IPS-18a (cell line): Measurements from ENCODE around the gene BUB1.
"Not testable (repeated sequence)": the region's sequence is repeated elsewhere in the genome, so short reads cannot be mapped to it uniquely, and the experiment has no call there.

ENCODE experiments used
- H3K27ac ChIP-seq: one replicate; pipeline ENCODE4 v1.5.1; 2013; ENCODE audit warnings: low read length
- H3K27me3 ChIP-seq: one replicate; pipeline ENCODE4 v1.6.1; 2013; ENCODE audit warnings: mild to moderate bottlenecking, low read length; ENCODE audit not compliant: control insufficient read depth, insufficient read depth
- H3K36me3 ChIP-seq: one replicate; pipeline ENCODE4 v1.6.1; 2013; ENCODE audit warnings: low read depth, low read length; ENCODE audit not compliant: control insufficient read depth
- H3K4me1 ChIP-seq: one replicate; pipeline ENCODE4 v1.6.1; 2013; ENCODE audit warnings: low read depth, low read length; ENCODE audit not compliant: control insufficient read depth
- H3K4me3 ChIP-seq: one replicate; pipeline ENCODE4 v1.5.1; 2013; ENCODE audit warnings: low read length
- H3K9ac ChIP-seq: one replicate; pipeline ENCODE4 v1.6.1; 2013; ENCODE audit warnings: mild to moderate bottlenecking, low read length, moderate library complexity
- H3K9me3 ChIP-seq: one replicate; pipeline ENCODE4 v1.6.1; 2013; ENCODE audit warnings: low read depth, low read length; ENCODE audit not compliant: control insufficient read depth

BUB1 gene

GRCh38 chr2:110645616-110646015 lies 32.2 kb downstream of the BUB1 start:
- no peaks in the 10 kb centered on the region for H3K27me3 ChIP-seq
- no peaks in the 10 kb centered on the region for H3K9me3 ChIP-seq
- no peaks in the 10 kb centered on the region for H3K4me1 ChIP-seq
- H3K36me3 ChIP-seq, result peaks cover 78% of the 10 kb centered on the region
- no peak overlapping the region for H3K4me3 ChIP-seq
- H3K27ac ChIP-seq, result no peak overlapping the region
- H3K9ac ChIP-seq, result no peak overlapping the region

- Histone ChIP-seq H3K27me3 (no peaks in the 10 kb centered on the region), H3K4me1 (no peaks in the 10 kb centered on the region), H3K9me3 (no peaks in the 10 kb centered on the region), H3K27ac (no peak overlapping the region), H3K9ac (no peak overlapping the region), H3K4me3 (no peak overlapping the region), H3K36me3 (peaks cover 79% of the 10 kb centered on the region)
Observed at GRCh38 chr2:110644357-110644756, 33.5 kb downstream of the BUB1 start.

- Histone ChIP-seq H3K9ac (no peak overlapping the region), H3K27me3 (no peaks in the 10 kb centered on the region), H3K36me3 (peaks cover 81% of the 10 kb centered on the region), H3K4me3 (no peak overlapping the region), H3K4me1 (no peaks in the 10 kb centered on the region), H3K9me3 (no peaks in the 10 kb centered on the region), H3K27ac (no peak overlapping the region)
Observed at GRCh38 chr2:110642360-110642759, 35.5 kb downstream of the BUB1 start.

GRCh38 chr2:110639972-110640371 lies 37.9 kb downstream of the BUB1 start:
- Histone ChIP-seq H3K4me1 (peaks cover 3% of the 10 kb centered on the region), H3K36me3 (peaks cover 73% of the 10 kb centered on the region)

DNA sequence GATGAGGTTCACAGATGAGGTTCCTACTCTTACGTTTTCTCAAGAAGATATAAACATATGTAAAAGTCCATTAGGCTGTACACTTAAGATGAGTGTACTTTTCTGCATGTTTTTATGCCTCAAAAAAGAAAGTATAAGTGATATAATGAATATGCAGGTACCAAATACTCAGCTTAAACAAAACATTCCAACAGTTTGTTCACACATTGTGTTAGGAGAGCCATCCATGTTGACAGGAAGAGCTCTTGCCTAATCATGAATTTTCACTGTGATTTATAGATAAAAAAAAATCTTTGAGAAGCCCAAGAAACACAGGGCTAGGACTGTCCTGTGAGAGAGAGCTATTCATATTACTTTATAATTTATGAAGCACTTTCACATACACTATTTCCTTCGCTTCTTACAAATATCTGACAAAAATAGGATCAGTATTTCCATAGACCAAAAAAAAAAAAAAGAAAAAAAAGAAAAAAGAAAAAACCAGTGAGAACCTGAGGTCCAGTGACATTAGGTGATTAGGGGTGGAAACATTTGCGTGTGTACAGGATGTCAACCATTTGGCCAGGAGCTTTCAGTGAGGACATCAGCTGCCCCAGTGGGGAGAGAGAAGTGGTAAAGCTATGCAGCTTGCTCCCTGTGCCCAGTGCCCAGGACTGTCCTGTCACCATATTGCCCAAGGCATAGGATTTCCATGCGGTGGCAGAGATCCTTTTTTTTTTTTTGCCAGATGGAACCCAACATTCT lies 38.7 kb downstream of the BUB1 start:
- H3K9me3 ChIP-seq, result no peaks in the 10 kb centered on the region
- H3K27ac ChIP-seq, result no peak overlapping the region
- no peak overlapping the region for H3K4me3 ChIP-seq
- peaks cover 3% of the 10 kb centered on the region for H3K4me1 ChIP-seq
- H3K27me3 ChIP-seq, result no peaks in the 10 kb centered on the region
- H3K9ac ChIP-seq, result no peak overlapping the region
- H3K36me3 ChIP-seq, result peaks cover 77% of the 10 kb centered on the region

More at GRCh38 chr2:110639972-110640371, 37.9 kb downstream of the BUB1 start:
- Histone ChIP-seq H3K9me3 (no peaks in the 10 kb centered on the region), H3K27me3 (no peaks in the 10 kb centered on the region), H3K4me3 (no peak overlapping the region), H3K9ac (no peak overlapping the region), H3K27ac (no peak overlapping the region)

GRCh38 chr2:110638004-110638403 lies 39.9 kb downstream of the BUB1 start:
- H3K4me3 ChIP-seq, result no peak overlapping the region
- H3K9ac ChIP-seq, result no peak overlapping the region
- no peak overlapping the region for H3K27ac ChIP-seq
- H3K4me1 ChIP-seq, result peaks cover 3% of the 10 kb centered on the region
- H3K27me3 ChIP-seq, result no peaks in the 10 kb centered on the region
- peaks cover 70% of the 10 kb centered on the region for H3K36me3 ChIP-seq
- no peaks in the 10 kb centered on the region for H3K9me3 ChIP-seq

DNA sequence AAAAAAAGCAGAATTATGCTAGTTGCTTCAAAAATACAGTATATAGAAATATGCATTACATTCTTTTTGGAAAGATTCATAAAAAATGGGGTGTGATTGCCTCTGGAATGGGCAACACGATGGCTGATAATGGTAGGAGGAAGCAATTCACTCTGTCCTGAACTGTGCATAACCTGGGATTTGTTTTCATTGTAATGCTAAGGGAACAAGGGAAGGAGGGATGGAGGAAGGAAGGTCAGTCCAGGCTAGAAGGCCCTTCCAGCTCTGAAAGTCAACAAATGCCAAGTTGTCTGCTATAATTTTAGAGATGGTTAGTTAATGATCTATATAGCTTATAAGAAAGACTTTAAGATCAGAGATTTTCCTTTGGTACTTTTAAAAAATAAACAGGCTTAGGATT lies 40.8 kb downstream of the BUB1 start:
- peaks cover 3% of the 10 kb centered on the region for H3K4me1 ChIP-seq
- no peaks in the 10 kb centered on the region for H3K27me3 ChIP-seq
- no peak overlapping the region for H3K27ac ChIP-seq
- H3K9me3 ChIP-seq, result no peaks in the 10 kb centered on the region
- H3K4me3 ChIP-seq, result no peak overlapping the region
- H3K36me3 ChIP-seq, result peaks cover 61% of the 10 kb centered on the region
- no peak overlapping the region for H3K9ac ChIP-seq

DNA sequence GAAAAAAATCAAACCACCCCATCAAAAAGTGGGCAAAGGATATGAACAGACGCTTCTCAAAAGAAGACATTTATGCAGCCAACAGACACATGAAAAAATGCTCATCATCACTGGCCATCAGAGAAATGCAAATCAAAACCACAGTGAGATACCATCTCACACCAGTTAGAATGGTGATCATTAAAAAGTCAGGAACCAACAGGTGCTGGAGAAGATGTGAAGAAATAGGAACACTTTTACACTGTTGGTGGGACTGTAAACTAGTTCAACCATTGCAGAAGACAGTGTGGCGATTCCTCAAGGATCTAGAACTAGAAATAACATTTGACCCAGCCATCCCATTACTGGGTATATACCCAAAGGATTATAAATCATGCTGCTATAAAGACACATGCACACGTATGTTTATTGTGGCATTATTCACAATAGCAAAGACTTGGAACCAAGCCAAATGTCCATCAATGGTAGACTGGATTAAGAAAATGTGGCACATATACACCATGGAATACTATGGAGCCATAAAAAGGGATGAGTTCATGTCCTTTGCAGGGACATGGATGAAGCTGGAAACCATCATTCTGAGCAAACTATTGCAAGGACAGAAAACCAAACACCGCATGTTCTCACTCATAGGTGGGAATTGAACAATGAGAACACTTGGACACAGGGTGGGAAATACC lies 41.8 kb downstream of the BUB1 start:
- H3K9me3 ChIP-seq, H3K4me3 ChIP-seq, H3K27ac ChIP-seq, H3K9ac ChIP-seq, H3K27me3 ChIP-seq, H3K4me1 ChIP-seq: not testable (repeated sequence)
- peaks cover 51% of the 10 kb centered on the region for H3K36me3 ChIP-seq

DNA sequence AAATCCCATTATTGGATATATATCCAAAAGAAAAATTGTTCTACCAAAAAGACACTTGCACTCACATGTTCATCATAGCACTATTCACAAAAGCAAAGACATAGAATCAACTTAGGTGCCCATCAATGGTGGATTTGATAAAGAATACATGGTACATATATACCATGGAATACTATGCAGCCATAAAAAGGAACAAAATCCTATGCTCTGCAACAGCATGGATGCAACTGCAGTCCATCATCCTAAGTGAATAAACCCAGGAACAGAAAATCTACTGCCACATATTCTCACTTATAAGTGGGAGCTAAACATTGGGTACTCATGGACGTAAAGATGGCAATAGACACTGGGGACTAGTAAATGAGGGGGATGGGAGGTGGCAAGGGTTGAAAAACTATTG lies 50.5 kb downstream of the BUB1 start:
- H3K9ac ChIP-seq, H3K27ac ChIP-seq, H3K9me3 ChIP-seq, H3K36me3 ChIP-seq, H3K27me3 ChIP-seq, H3K4me1 ChIP-seq, H3K4me3 ChIP-seq: not testable (repeated sequence)

DNA sequence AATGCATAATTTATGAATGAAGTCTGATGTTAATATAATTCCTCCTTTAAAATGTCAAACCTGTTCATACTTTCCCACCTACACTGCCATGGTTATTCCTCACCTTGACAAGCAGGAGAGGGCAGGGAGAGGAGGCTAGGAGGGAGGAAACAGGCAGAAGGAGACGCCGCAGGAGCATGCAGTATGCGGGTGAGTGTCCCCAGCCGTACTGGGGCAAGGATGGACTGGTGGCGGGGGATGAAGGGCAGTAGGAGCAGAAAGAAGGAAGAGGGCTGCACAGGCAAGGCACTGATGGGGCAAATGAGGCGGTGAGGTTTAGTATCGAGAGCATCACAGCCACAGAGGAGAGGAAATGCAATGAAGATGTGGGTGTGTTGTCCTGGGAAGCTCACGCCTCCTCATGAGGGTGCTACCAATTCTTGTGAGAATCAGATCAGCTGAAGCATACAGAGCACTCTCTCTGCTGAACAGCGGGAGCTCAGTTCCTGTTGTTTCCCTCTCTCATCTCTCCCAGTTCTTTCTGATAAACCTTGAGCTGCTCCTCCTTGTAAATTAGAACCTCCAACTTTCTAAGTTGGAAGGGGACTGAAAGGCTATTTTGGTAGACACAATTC lies 58.4 kb downstream of the BUB1 start:
- H3K9me3 ChIP-seq, H3K4me1 ChIP-seq, H3K27me3 ChIP-seq, H3K9ac ChIP-seq, H3K4me3 ChIP-seq, H3K36me3 ChIP-seq, H3K27ac ChIP-seq: not testable (repeated sequence)

DNA sequence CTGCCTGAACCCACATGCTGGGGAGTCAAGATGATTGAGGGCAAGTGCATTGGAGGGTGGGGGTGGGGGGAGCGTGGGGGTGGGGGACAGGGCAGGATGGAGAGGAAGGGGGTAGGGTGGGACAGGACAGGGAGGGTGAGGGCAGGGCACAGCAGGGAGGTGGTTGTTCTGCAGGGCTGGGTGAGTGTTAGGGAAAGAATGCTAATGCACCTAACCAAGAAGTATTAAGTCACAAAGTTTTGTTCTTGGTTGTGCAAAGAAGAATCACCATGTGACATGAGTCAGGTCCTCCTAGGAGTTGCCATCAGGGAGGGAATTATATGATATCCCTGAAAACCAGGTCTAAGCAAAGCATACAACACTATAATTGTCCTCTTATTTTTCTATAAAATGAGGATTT lies 63.9 kb downstream of the BUB1 start:
- not testable (repeated sequence) for H3K27me3 ChIP-seq, H3K9ac ChIP-seq, H3K36me3 ChIP-seq, H3K27ac ChIP-seq, H3K4me1 ChIP-seq, H3K9me3 ChIP-seq, H3K4me3 ChIP-seq
